ENCODE data around the gene AEBP1.

DNA sequence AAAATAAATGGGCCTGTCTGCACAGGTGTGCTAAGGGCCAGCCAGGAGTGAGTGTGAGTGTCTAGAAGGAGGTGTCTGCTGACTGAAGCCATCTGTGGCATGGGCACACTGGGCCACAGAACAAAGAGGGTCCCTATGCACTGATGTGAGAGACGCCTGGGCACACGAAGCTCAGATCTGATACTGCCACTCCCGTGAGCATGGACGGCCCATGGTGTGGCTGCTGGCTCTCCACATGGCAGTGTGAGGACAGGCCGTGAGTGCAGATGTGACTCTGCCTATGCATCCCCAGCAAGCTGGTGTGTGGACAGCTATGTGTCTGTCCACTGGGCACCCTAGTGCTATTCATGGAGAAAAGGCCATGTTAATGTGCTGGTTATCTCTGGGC is 49.8 kb downstream of the AEBP1 start:
- TF ChIP-seq POLR2AphosphoS5 (IDR thresholded peaks at IDR 0.05) (no peak), POLR2A (IDR thresholded peaks at IDR 0.05) (no peak)
- TF ChIP-seq, protein P1, sequence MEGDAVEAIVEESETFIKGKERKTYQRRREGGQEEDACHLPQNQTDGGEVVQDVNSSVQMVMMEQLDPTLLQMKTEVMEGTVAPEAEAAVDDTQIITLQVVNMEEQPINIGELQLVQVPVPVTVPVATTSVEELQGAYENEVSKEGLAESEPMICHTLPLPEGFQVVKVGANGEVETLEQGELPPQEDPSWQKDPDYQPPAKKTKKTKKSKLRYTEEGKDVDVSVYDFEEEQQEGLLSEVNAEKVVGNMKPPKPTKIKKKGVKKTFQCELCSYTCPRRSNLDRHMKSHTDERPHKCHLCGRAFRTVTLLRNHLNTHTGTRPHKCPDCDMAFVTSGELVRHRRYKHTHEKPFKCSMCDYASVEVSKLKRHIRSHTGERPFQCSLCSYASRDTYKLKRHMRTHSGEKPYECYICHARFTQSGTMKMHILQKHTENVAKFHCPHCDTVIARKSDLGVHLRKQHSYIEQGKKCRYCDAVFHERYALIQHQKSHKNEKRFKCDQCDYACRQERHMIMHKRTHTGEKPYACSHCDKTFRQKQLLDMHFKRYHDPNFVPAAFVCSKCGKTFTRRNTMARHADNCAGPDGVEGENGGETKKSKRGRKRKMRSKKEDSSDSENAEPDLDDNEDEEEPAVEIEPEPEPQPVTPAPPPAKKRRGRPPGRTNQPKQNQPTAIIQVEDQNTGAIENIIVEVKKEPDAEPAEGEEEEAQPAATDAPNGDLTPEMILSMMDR (IDR thresholded peaks at IDR 0.05), result no peak
